ENCODE results near the gene STARD5.

The STARD5 gene

DNA sequence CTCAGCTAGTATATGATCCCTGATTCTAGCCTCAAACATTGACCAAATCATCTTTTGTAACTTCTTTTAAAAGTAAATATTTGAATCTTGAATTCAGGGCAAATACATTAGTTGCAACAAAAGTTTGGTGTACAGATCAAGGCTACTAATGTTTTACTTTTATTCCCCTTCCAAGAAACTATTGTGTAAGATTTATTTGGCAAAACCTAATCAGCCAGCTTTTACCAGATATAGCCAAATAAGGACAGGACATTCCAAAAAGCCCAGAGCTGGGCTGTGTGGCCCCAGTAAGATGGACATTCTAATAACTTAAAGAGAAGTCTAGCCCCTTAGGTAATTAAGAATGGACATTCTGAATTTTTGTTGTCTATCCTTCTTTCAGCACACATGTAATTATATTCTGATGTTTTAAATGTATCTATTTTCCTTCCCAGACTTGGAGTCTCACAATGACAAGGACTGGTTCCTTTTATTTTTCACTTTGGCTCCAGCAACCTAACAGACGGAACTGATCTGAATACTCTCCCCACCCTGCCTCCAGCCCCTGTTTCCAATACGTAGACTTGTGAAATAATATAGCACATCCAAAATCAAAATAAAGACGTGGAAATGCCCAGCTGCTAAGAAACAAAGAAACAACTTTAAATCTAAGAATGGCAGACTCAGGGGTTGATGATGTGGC is 48.1 kb downstream of the STARD5 start:
- Histone ChIP-seq H3K4me1 (ENCODE audit: control insufficient read depth, insufficient read depth, low read length) (0 out of 2 replicates have a peak, but pooled peaks cover 1% of the 10 kb centered on the region), H3K36me3 (ENCODE audit: control insufficient read depth, insufficient read depth, low read length) (no peaks in the 10 kb centered on the region), H3K9me3 (ENCODE audit: control insufficient read depth, insufficient read depth, low read length) (no peaks in the 10 kb centered on the region), H3K4me3 (ENCODE audit: low read length) (no peak overlapping the region), H3K27ac (ENCODE audit: low read length) (no peak overlapping the region), H3K27me3 (ENCODE audit: control insufficient read depth, insufficient read depth, low read length) (no peaks in the 10 kb centered on the region)
- WGBS (ENCODE audit: insufficient coverage, insufficient read length) = no CpG with 5 or more reads among the region's 3 CpGs
- no peak for DNase-seq (ENCODE audit: low read depth, low spot score)

DNA sequence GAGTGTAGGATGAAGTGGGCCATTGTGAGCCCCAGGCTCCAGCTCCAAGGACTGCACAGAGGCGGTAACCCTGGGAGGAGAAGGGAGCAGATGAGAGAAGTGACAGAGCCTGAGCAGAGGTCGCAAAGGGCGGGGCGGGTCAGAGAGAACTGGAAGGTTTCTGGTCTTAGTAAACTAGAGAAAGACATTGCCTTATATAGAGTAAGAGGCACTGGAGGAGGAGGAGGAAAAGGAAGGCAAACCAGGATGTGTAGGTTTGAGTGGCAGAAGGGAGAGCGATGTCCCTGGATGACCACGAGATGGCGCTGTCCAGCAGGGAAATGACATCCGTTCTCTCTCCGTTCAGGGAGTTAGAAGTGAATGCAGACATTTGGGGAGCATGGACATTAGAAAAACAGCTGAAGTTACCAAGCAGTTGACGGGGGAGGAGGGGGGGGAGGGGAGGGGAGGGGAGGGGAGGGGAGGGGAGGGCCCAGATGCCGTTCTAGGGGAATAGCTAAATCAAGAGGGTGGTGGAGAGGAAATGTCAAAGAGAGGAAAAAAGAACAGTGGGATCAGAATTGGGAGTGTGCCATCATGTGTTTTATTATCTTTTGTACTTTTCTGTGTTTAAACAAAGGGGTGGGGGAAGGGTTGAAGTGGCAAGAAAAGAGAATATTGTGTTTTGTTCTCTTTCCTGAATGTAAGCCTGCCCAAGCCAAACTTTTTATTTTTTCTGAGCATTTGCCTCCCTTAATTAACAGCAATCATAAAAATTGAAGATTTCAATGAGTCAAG is 48.8 kb downstream of the STARD5 start:
- no peak overlapping the region for H3K27ac ChIP-seq (ENCODE audit: low read length)
- H3K27me3 ChIP-seq (ENCODE audit: control insufficient read depth, insufficient read depth, low read length) = no peaks in the 10 kb centered on the region
- no peaks in the 10 kb centered on the region for H3K9me3 ChIP-seq (ENCODE audit: control insufficient read depth, insufficient read depth, low read length)
- DNase-seq (ENCODE audit: low read depth, low spot score) = peak; percentile 92
- WGBS (ENCODE audit: insufficient coverage, insufficient read length) = no CpG with 5 or more reads among the region's 11 CpGs
- no peak overlapping the region for H3K4me3 ChIP-seq (ENCODE audit: low read length)
- H3K36me3 ChIP-seq (ENCODE audit: control insufficient read depth, insufficient read depth, low read length) = no peaks in the 10 kb centered on the region
- 0 out of 2 replicates have a peak, but pooled peaks cover 1% of the 10 kb centered on the region for H3K4me1 ChIP-seq (ENCODE audit: control insufficient read depth, insufficient read depth, low read length)

GRCh38 chr15:81274255-81274654 is 49.7 kb downstream of the STARD5 start:
- no peaks in the 10 kb centered on the region for H3K36me3 ChIP-seq (ENCODE audit: control insufficient read depth, insufficient read depth, low read length)
- WGBS (ENCODE audit: insufficient coverage, insufficient read length) = no CpG with 5 or more reads among the region's 4 CpGs
- no peaks in the 10 kb centered on the region for H3K4me1 ChIP-seq (ENCODE audit: control insufficient read depth, insufficient read depth, low read length)
- no peak overlapping the region for H3K27ac ChIP-seq (ENCODE audit: low read length)
- no peaks in the 10 kb centered on the region for H3K9me3 ChIP-seq (ENCODE audit: control insufficient read depth, insufficient read depth, low read length)
- no peak for DNase-seq (ENCODE audit: low read depth, low spot score)
- H3K27me3 ChIP-seq (ENCODE audit: control insufficient read depth, insufficient read depth, low read length) = no peaks in the 10 kb centered on the region
- no peak overlapping the region for H3K4me3 ChIP-seq (ENCODE audit: low read length)

DNA sequence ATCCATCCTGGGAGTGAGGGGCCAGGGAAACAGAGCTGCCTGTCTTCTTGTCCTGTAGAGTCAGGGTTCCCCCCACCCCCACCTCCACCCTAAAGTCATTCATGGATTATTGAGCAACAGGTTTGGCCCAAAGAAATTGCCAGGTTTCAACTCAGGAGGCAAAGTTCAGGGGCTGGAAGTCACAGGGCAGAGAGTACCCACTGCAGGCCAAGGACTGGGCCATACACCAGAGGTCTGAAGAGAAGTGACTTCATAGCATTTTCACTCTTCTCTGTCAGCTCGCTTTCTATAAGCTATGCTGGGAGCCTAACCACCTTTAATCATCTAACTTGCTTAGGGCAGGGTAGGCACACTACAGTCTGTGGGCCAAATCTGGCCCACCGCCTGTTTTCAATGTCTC is 50.1 kb downstream of the STARD5 start:
- no peaks in the 10 kb centered on the region for H3K27me3 ChIP-seq (ENCODE audit: control insufficient read depth, insufficient read depth, low read length)
- no peaks in the 10 kb centered on the region for H3K4me1 ChIP-seq (ENCODE audit: control insufficient read depth, insufficient read depth, low read length)
- DNase-seq (ENCODE audit: low read depth, low spot score) = no peak
- no peaks in the 10 kb centered on the region for H3K9me3 ChIP-seq (ENCODE audit: control insufficient read depth, insufficient read depth, low read length)
- no CpG with 5 or more reads among the region's 2 CpGs for WGBS (ENCODE audit: insufficient coverage, insufficient read length)
- H3K27ac ChIP-seq (ENCODE audit: low read length) = no peak overlapping the region
- H3K36me3 ChIP-seq (ENCODE audit: control insufficient read depth, insufficient read depth, low read length) = no peaks in the 10 kb centered on the region
- H3K4me3 ChIP-seq (ENCODE audit: low read length) = no peak overlapping the region

DNA sequence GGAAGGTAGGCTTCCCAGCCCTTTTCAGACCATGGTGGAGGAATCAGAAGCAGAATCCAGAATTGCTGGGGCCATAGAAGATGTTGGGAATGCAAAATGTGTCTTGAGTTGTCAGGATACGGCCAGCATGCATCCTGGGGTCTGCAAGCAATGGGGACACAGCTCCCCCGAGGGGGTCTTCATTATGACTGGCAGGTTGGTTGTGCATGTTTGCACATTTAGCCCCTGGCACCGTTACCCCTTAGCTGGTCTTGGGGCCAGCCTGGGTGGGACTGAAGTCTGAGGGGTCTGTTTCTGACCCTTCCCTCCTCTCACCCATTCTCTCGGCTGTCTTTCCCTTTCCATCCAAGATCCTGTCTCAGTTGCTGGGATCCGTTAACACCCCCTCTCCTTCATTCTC is 50.7 kb downstream of the STARD5 start:
- Histone ChIP-seq H3K9me3 (ENCODE audit: control insufficient read depth, insufficient read depth, low read length) (no peaks in the 10 kb centered on the region), H3K36me3 (ENCODE audit: control insufficient read depth, insufficient read depth, low read length) (no peaks in the 10 kb centered on the region), H3K27ac (ENCODE audit: low read length) (no peak overlapping the region), H3K4me3 (ENCODE audit: low read length) (no peak overlapping the region), H3K4me1 (ENCODE audit: control insufficient read depth, insufficient read depth, low read length) (no peaks in the 10 kb centered on the region), H3K27me3 (ENCODE audit: control insufficient read depth, insufficient read depth, low read length) (no peaks in the 10 kb centered on the region)
- DNase-seq (ENCODE audit: low read depth, low spot score) = no peak
- no CpG with 5 or more reads among the region's 5 CpGs for WGBS (ENCODE audit: insufficient coverage, insufficient read length)

GRCh38 chr15:81271761-81272644 is 51.9 kb downstream of the STARD5 start:
- Histone ChIP-seq H3K27me3 (ENCODE audit: control insufficient read depth, insufficient read depth, low read length) (no peaks in the 10 kb centered on the region), H3K36me3 (ENCODE audit: control insufficient read depth, insufficient read depth, low read length) (no peaks in the 10 kb centered on the region), H3K4me3 (ENCODE audit: low read length) (no peak overlapping the region), H3K4me1 (ENCODE audit: control insufficient read depth, insufficient read depth, low read length) (no peaks in the 10 kb centered on the region), H3K9me3 (ENCODE audit: control insufficient read depth, insufficient read depth, low read length) (no peaks in the 10 kb centered on the region), H3K27ac (ENCODE audit: low read length) (no peak overlapping the region)
- WGBS (ENCODE audit: insufficient coverage, insufficient read length) = no CpG with 5 or more reads among the region's 12 CpGs
- no peak for DNase-seq (ENCODE audit: low read depth, low spot score)

DNA sequence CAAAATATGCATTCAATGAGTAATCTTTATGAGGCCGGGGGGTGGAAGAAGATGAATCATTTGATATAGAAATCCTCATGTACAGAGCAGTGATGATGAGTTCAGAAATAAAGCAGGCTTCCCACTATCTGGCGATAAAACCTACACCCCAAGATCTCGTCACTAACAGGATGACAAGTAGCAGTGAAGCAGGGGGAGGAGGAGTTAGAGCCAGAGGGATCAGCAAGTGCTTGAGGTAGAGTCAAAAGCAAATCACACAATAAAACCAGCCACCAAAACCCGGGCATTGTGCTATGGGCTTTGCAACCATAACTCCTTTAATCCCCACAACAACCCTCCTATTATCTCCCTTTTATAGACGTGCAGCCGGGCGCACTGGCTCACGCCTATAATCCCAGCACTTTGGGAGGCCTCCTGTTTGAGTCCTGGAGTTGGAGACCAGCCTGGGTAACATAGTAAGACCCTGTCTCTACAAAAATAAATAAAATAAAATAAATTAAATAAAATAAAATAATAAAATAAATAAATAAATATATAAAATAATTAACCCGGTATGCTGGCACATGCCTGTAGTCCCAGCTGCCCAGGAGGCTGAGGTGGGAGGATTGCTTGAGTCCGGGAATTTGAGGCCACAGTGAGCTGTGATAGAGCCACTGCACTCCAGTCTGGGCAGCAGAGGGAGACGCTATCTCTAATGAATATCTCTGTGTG is 53.0 kb downstream of the STARD5 start:
- Histone ChIP-seq H3K27ac (ENCODE audit: low read length) (no peak overlapping the region), H3K27me3 (ENCODE audit: control insufficient read depth, insufficient read depth, low read length) (no peaks in the 10 kb centered on the region), H3K4me1 (ENCODE audit: control insufficient read depth, insufficient read depth, low read length) (no peaks in the 10 kb centered on the region), H3K36me3 (ENCODE audit: control insufficient read depth, insufficient read depth, low read length) (no peaks in the 10 kb centered on the region), H3K9me3 (ENCODE audit: control insufficient read depth, insufficient read depth, low read length) (no peaks in the 10 kb centered on the region), H3K4me3 (ENCODE audit: low read length) (no peak overlapping the region)
- no peak for DNase-seq (ENCODE audit: low read depth, low spot score)
- no CpG with 5 or more reads among the region's 11 CpGs for WGBS (ENCODE audit: insufficient coverage, insufficient read length)

DNA sequence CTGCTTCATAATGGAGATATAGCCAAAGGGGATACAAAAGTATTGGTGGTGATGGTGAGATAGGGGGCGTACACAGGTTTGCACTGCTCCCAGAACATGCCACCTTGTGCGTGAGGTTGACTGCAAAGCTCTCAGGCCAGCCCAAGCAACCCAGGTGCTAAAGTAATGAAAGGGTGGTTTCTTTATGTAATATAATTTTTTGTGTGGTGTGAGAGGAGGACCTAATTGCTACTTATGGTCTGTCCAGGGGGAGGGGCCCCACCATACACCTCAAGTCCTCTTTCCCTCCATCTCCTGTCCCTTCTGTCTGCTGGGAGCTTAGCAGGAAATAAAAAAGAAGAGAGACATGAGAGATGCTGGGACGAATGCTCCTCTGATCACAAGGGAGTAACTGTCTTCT is 53.8 kb downstream of the STARD5 start:
- no CpG with 5 or more reads among the region's 3 CpGs for WGBS (ENCODE audit: insufficient coverage, insufficient read length)
- Histone ChIP-seq H3K9me3 (ENCODE audit: control insufficient read depth, insufficient read depth, low read length) (no peaks in the 10 kb centered on the region), H3K27ac (ENCODE audit: low read length) (no peak overlapping the region), H3K36me3 (ENCODE audit: control insufficient read depth, insufficient read depth, low read length) (no peaks in the 10 kb centered on the region), H3K27me3 (ENCODE audit: control insufficient read depth, insufficient read depth, low read length) (no peaks in the 10 kb centered on the region), H3K4me3 (ENCODE audit: low read length) (no peak overlapping the region), H3K4me1 (ENCODE audit: control insufficient read depth, insufficient read depth, low read length) (0 out of 2 replicates have a peak, but pooled peaks cover 1% of the 10 kb centered on the region)
- DNase-seq (ENCODE audit: low read depth, low spot score) = no peak

GRCh38 chr15:81268881-81269601 is 54.9 kb downstream of the STARD5 start:
- DNase-seq (ENCODE audit: low read depth, low spot score) = no peak
- Histone ChIP-seq H3K27me3 (ENCODE audit: control insufficient read depth, insufficient read depth, low read length) (no peaks in the 10 kb centered on the region), H3K4me1 (ENCODE audit: control insufficient read depth, insufficient read depth, low read length) (0 out of 2 replicates have a peak, but pooled peaks cover 1% of the 10 kb centered on the region), H3K4me3 (ENCODE audit: low read length) (no peak overlapping the region), H3K27ac (ENCODE audit: low read length) (no peak overlapping the region), H3K36me3 (ENCODE audit: control insufficient read depth, insufficient read depth, low read length) (no peaks in the 10 kb centered on the region), H3K9me3 (ENCODE audit: control insufficient read depth, insufficient read depth, low read length) (no peaks in the 10 kb centered on the region)
- no CpG with 5 or more reads among the region's 10 CpGs for WGBS (ENCODE audit: insufficient coverage, insufficient read length)

Measured in iPS DF 6.9 (cell line).